ENCODE measurements around the gene PCDHGA6. TPM values are rescaled to one million over a fixed set of nuclear protein-coding genes. Genes with fewer than 3 reads are reported as not detected.

The PCDHGA6 gene
- total and polyA plus RNA-seq, 9 of the 15 experiments (the other 6 are each of a cell fraction or from before 2014, with no cell fraction given): 0.01 to 0.18 (median 0.09) TPM; not detected in 1

DNA sequence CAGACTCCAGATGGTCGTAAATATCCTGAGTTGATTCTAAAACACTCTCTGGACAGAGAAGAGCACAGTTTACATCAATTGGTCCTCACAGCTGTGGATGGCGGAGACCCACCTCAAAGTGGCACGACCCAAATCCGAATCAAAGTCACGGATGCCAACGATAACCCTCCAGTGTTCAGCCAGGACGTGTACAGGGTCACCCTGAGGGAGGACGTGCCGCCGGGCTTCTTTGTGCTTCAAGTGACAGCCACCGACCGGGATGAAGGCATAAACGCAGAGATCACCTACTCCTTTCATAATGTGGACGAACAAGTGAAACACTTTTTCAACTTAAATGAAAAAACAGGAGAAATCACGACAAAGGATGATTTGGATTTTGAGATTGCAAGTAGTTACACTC, 13.0 kb upstream of the PCDHGA6 start (continued):
- TF ChIP-seq, protein P1, sequence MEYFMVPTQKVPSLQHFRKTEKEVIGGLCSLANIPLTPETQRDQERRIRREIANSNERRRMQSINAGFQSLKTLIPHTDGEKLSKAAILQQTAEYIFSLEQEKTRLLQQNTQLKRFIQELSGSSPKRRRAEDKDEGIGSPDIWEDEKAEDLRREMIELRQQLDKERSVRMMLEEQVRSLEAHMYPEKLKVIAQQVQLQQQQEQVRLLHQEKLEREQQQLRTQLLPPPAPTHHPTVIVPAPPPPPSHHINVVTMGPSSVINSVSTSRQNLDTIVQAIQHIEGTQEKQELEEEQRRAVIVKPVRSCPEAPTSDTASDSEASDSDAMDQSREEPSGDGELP (CRISPR knock-in tag; IDR thresholded peaks at IDR 0.05; ENCODE audit: borderline replicate concordance): no peak
- TF ChIP-seq POLR3G (IDR thresholded peaks at IDR 0.05; ENCODE audit: extremely low read depth, insufficient read length, insufficient replicate concordance): no peak
- TF ChIP-seq CREB3 (tag; conservative IDR thresholded peaks at IDR 0.05; ENCODE audit: low read depth): no peak

GRCh38 chr5:141362719-141363118, 11.0 kb upstream of the PCDHGA6 start:
- no peak for FAIRE-seq
- Histone ChIP-seq H3K27ac (ENCODE audit: extremely low read depth, low read depth, low read length) (no peak overlapping the region), H3K36me3 (ENCODE audit: control insufficient read depth, insufficient read depth, low read length) (no peaks in the 10 kb centered on the region), H4K20me1 (replicated peaks; ENCODE audit: control insufficient read depth, insufficient read depth, low read length) (no peaks in the 10 kb centered on the region), H3K9me1 (ENCODE audit: control insufficient read depth, insufficient read depth, low read length) (no peaks in the 10 kb centered on the region), H2AFZ (ENCODE audit: low read depth, low read length) (no peak overlapping the region), H3K4me3 (no peak overlapping the region), H3K4me1 (replicated peaks in 1 of 2; ENCODE audit: control insufficient read depth in 2 of 2, insufficient read depth in 2 of 2, low read length in 2 of 2) (peaks cover 0 to 12% of the 10 kb centered on the region in 2 experiments; a peak in 2 of 5 replicates), H3K79me2 (ENCODE audit: control insufficient read depth, insufficient read depth, low read length) (no peaks in the 10 kb centered on the region), H3K9me3 (replicated peaks; ENCODE audit: control insufficient read depth, insufficient read depth, low read depth, low read length) (no peaks in the 10 kb centered on the region; the same call in 1 of the 2 replicates), H3K9ac (ENCODE audit: insufficient read depth in 1 of 2, low read depth in 2 of 2, low read length in 2 of 2) (no peak overlapping the region), H3K4me2 (ENCODE audit: insufficient read depth, low read length) (no peak overlapping the region), H3K27me3 (ENCODE audit: control insufficient read depth in 2 of 2, insufficient read depth in 2 of 2, low read length in 2 of 2) (peaks cover 13 to 36% of the 10 kb centered on the region in 2 experiments; a peak in 4 of 5 replicates)
- ChIA-PET CTCF (ENCODE audit: low intra/inter-chr PET ratio) (no interaction called here), POLR2A (no interaction called here)
- no peak for DNase-seq (ENCODE audit: extremely low read depth in 1 of 4, low spot score in 3 of 4)
- no TSS peak for BruUV-seq (replicated peaks)
- intact Hi-C loops (cut with micrococcal nuclease): no loop called here
- ATAC-seq: no peak
- in situ Hi-C loops (cut with MboI): no loop called here
- TF ChIP-seq NRF1 (conservative IDR thresholded peaks at IDR 0.05 in 1 of 2, IDR thresholded peaks at IDR 0.05 in 1 of 2): no peak
- no peak for TF ChIP-seq RB1 (IDR thresholded peaks at IDR 0.05; ENCODE audit: low read depth)
- TF ChIP-seq NFE2L1 (tag; IDR thresholded peaks at IDR 0.05; ENCODE audit: borderline replicate concordance, low read depth): no peak
- TF ChIP-seq CHD7 (IDR thresholded peaks at IDR 0.05; ENCODE audit: low read depth, low read length): no peak
- no peak for TF ChIP-seq EP300 (IDR thresholded peaks at IDR 0.05; ENCODE audit: low read length)
